Activated naive CD8-positive, alpha-beta T cell treated with anti-CD3 and anti-CD28 coated beads, Interleukin-2, amount 10 ng/mL, durations not matched to agents 7 days and 5 days (primary cell): ENCODE measurements around the gene NOMO2. TPM values are rescaled to one million over a fixed set of nuclear protein-coding genes. Genes with fewer than 3 reads are reported as not detected.
"Not testable (repeated sequence)": the region's sequence is repeated elsewhere in the genome, so short reads cannot be mapped to it uniquely, and the experiment has no call there.

ENCODE experiments used
- ATAC-seq: fragments of 150-1000 bp; cut with Tn5 transposase; one replicate; pipeline ENCODE4 v1.10.0; 2021; ENCODE audit warnings: low read depth, moderate library complexity
- POLR2A ChIA-PET: fragments of 350-600 bp; sonication (Branson Sonifier 250); formaldehyde crosslinking; loops from one replicate; lab custom pipeline; 2021; ENCODE audit warnings: antibody characterized with exemption; lab: Charles Lee
- DNase-seq: peaks from one replicate; pipeline ENCODE4 v3.0.0; 2021
- H3K27ac Mint-ChIP-seq: one replicate; pipeline ENCODE4 v1.8.0; 2022; ENCODE audit warnings: mild to moderate bottlenecking, mixed read lengths
- H3K27me3 Mint-ChIP-seq: one replicate; pipeline ENCODE4 v1.8.0; 2022; ENCODE audit warnings: mild to moderate bottlenecking, moderate library complexity, mixed read lengths
- H3K36me3 Mint-ChIP-seq: one replicate; pipeline ENCODE4 v1.8.0; 2021; ENCODE audit warnings: mild to moderate bottlenecking, mixed read lengths
- H3K4me1 Mint-ChIP-seq: one replicate; pipeline ENCODE4 v1.8.0; 2021; ENCODE audit warnings: mixed read lengths
- H3K4me3 Mint-ChIP-seq: one replicate; pipeline ENCODE4 v1.8.0; 2022; ENCODE audit warnings: mild to moderate bottlenecking, moderate library complexity, mixed read lengths
- H3K9me3 Mint-ChIP-seq: one replicate; pipeline ENCODE4 v1.8.0; 2021; ENCODE audit warnings: mixed read lengths
- microRNA-seq: library from miRNA; unstranded; fragments of <30 nt; microRNA quantifications from one replicate; pipeline ENCODE4 v1.2.0, GENCODE V29; 2022
- total RNA-seq, 2 experiments: library from RNA; stranded (reverse); gene quantifications; one replicate each; pipeline ENCODE4 v1.2.3, GENCODE V29; 2021

Gene NOMO2
- total RNA-seq, 2 experiments from 2014 or later: 67.3 to 72.1 TPM

- H3K4me1 Mint-ChIP-seq, H3K27me3 Mint-ChIP-seq, DNase-seq, H3K9me3 Mint-ChIP-seq, H3K27ac Mint-ChIP-seq, H3K4me3 Mint-ChIP-seq, H3K36me3 Mint-ChIP-seq, POLR2A ChIA-PET, ATAC-seq: not testable (repeated sequence)
Measured at GRCh38 chr16:18387767-18388166, 174.1 kb downstream of the NOMO2 start.

GRCh38 chr16:18386517-18386916 lies 175.4 kb downstream of the NOMO2 start:
- H3K27ac Mint-ChIP-seq, H3K4me3 Mint-ChIP-seq, DNase-seq, H3K9me3 Mint-ChIP-seq, POLR2A ChIA-PET, ATAC-seq, H3K4me1 Mint-ChIP-seq, H3K27me3 Mint-ChIP-seq, H3K36me3 Mint-ChIP-seq: not testable (repeated sequence)

GRCh38 chr16:18385285-18385684 lies 176.6 kb downstream of the NOMO2 start:
- POLR2A ChIA-PET, H3K27me3 Mint-ChIP-seq, ATAC-seq, H3K4me3 Mint-ChIP-seq, DNase-seq, H3K36me3 Mint-ChIP-seq, H3K27ac Mint-ChIP-seq, H3K4me1 Mint-ChIP-seq, H3K9me3 Mint-ChIP-seq: not testable (repeated sequence)

GRCh38 chr16:18384869-18385268 lies 177.0 kb downstream of the NOMO2 start:
- H3K27ac Mint-ChIP-seq, H3K4me1 Mint-ChIP-seq, DNase-seq, ATAC-seq, H3K36me3 Mint-ChIP-seq, H3K4me3 Mint-ChIP-seq, H3K27me3 Mint-ChIP-seq, POLR2A ChIA-PET, H3K9me3 Mint-ChIP-seq: not testable (repeated sequence)

GRCh38 chr16:18384098-18384636 lies 177.7 kb downstream of the NOMO2 start:
- not testable (repeated sequence) for ATAC-seq, H3K4me1 Mint-ChIP-seq

GRCh38 chr16:18382696-18383095 lies 179.2 kb downstream of the NOMO2 start:
- H3K27me3 Mint-ChIP-seq, H3K9me3 Mint-ChIP-seq, DNase-seq, POLR2A ChIA-PET, ATAC-seq, H3K36me3 Mint-ChIP-seq, H3K4me3 Mint-ChIP-seq, H3K4me1 Mint-ChIP-seq, H3K27ac Mint-ChIP-seq: not testable (repeated sequence)

More at GRCh38 chr16:18384098-18384636, 177.7 kb downstream of the NOMO2 start:
- H3K36me3 Mint-ChIP-seq, POLR2A ChIA-PET, DNase-seq, H3K4me3 Mint-ChIP-seq, H3K27me3 Mint-ChIP-seq, H3K9me3 Mint-ChIP-seq, H3K27ac Mint-ChIP-seq: not testable (repeated sequence)

Small RNA genes within 50 kb of the gene (microRNA-seq; reads per million reads assigned to microRNA genes)
- gene MIR3179-3 (not detected), gene MIR3179-4 (not detected), gene MIR3180-3 (not detected), gene MIR3670-3 (not detected), gene MIR3670-4 (not detected), gene MIR6770-3 (not detected)

Other genes with a start within 250 kb of the NOMO2 start
- gene NPIPA8, start 225.4 kb downstream of the NOMO2 start, total RNA-seq: 10 to 100 TPM; 16.0 to 18.8 TPM
- gene RPS15A, start 228.2 kb upstream of the NOMO2 start, total RNA-seq: 1,000 to 10,000 TPM; 1,969 to 2,023 TPM
- 100 to 1,000 TPM; 176 to 182 TPM for gene ARL6IP1, start 239.5 kb upstream of the NOMO2 start, total RNA-seq